ENCODE data around the gene NNMT. TPM values are rescaled to one million over a fixed set of nuclear protein-coding genes. Genes with fewer than 3 reads are reported as not detected.

Gene NNMT
- polyA plus RNA-seq, 1 experiment: 188 TPM

- POLR2A ChIA-PET: no interaction called here
- TF ChIP-seq CTCF (IDR thresholded peaks at IDR 0.05; ENCODE audit: low read depth, low read length): no peak
- H3K27ac ChIP-seq (ENCODE audit: low read depth, low read length): no peak overlapping the region
- CTCF ChIA-PET: interaction anchor here (0.6 to 1.0 kb wide), 4 partner anchors 16 to 71 kb away, joined by 3 to 4 read pairs (median 4); no protein-coding TSS in a partner anchor
- no peak overlapping the region for H3K4me3 ChIP-seq (ENCODE audit: low read depth, low read length)
- no peaks in the 10 kb centered on the region for H3K27me3 ChIP-seq (ENCODE audit: control insufficient read depth, insufficient read depth, low read length)
- H3K9me3 ChIP-seq (ENCODE audit: control insufficient read depth, insufficient read depth, low read length): no peaks in the 10 kb centered on the region
- DNase-seq (ENCODE audit: low read depth, low spot score): no peak
Observed at GRCh38 chr11:114362326-114362725, 66.1 kb downstream of the NNMT start.

GRCh38 chr11:114362958-114363357 lies 66.8 kb downstream of the NNMT start:
- Histone ChIP-seq H3K27ac (ENCODE audit: low read depth, low read length) (no peak overlapping the region), H3K4me3 (ENCODE audit: low read depth, low read length) (no peak overlapping the region), H3K9me3 (ENCODE audit: control insufficient read depth, insufficient read depth, low read length) (no peaks in the 10 kb centered on the region), H3K27me3 (ENCODE audit: control insufficient read depth, insufficient read depth, low read length) (no peaks in the 10 kb centered on the region)
- POLR2A ChIA-PET: no interaction called here
- TF ChIP-seq CTCF (IDR thresholded peaks at IDR 0.05; ENCODE audit: low read depth, low read length): no peak
- DNase-seq (ENCODE audit: low read depth, low spot score): no peak
- CTCF ChIA-PET: interaction anchor here (0.6 to 1.0 kb wide), 2 partner anchors 15 to 72 kb away, joined by 3 to 4 read pairs; no protein-coding TSS in a partner anchor

Other genes starting within 250 kb of the NNMT start
- gene ZBTB16, start 236.7 kb upstream of the NNMT start, polyA plus RNA-seq (2011; rRNA removed): not detected in 2 replicates
- gene C11orf71, start 104.1 kb downstream of the NNMT start, polyA plus RNA-seq (2011; rRNA removed): 3.8 and 4.5 TPM in 2 replicates
- 57.1 and 59.8 TPM in 2 replicates for gene RBM7, start 104.3 kb downstream of the NNMT start, polyA plus RNA-seq (2011; rRNA removed)
- gene REXO2, start 143.1 kb downstream of the NNMT start, polyA plus RNA-seq (2011; rRNA removed): 310 and 401 TPM in 2 replicates

Data from AG04450 (cell line).